Mesendoderm (in vitro differentiated cells): Measurements from ENCODE around the gene DISC1.

Source experiments
- DNase-seq: peaks from one replicate; pipeline ENCODE4 v3.0.0; 2013
- H2AK5ac ChIP-seq: 2 replicates; pipeline ENCODE4 v1.6.1; 2013; ENCODE audit warnings: low read length, inconsistent platforms
- H2BK120ac ChIP-seq: 2 replicates; pipeline ENCODE4 v1.6.1; 2013; ENCODE audit warnings: low read depth, mild to moderate bottlenecking, low read length, moderate library complexity, mixed read lengths
- H2BK15ac ChIP-seq: replicated peaks from 2 replicates; pipeline ENCODE4 v1.6.1; 2013; ENCODE audit warnings: low read depth, mild to moderate bottlenecking, moderate library complexity
- H2BK5ac ChIP-seq: 2 replicates; pipeline ENCODE4 v1.6.1; 2013; ENCODE audit warnings: low read length, inconsistent platforms
- H3K18ac ChIP-seq: 2 replicates; pipeline ENCODE4 v1.6.1; 2013; ENCODE audit warnings: mild to moderate bottlenecking, low read length, mixed read lengths
- H3K23ac ChIP-seq: one replicate; pipeline ENCODE4 v1.6.1; 2013; ENCODE audit warnings: low read length
- H3K27ac ChIP-seq: 2 replicates; pipeline ENCODE4 v1.5.1; 2013; ENCODE audit warnings: low read depth, mild to moderate bottlenecking, inconsistent platforms, low read length, moderate library complexity
- H3K27me3 ChIP-seq: 2 replicates; pipeline ENCODE4 v1.6.1; 2013; ENCODE audit warnings: low read length, control low read depth, mild to moderate bottlenecking, inconsistent platforms; ENCODE audit not compliant: insufficient read depth, poor library complexity
- H3K36me3 ChIP-seq: 2 replicates; pipeline ENCODE4 v1.6.1; 2013; ENCODE audit warnings: low read length, inconsistent platforms; ENCODE audit not compliant: control insufficient read depth, insufficient read depth
- H3K4ac ChIP-seq: one replicate; pipeline ENCODE4 v1.6.1; 2013; ENCODE audit warnings: low read depth, mild to moderate bottlenecking, low read length, moderate library complexity
- H3K4me1 ChIP-seq: 2 replicates; pipeline ENCODE4 v1.6.1; 2013; ENCODE audit warnings: low read depth, low read length, inconsistent platforms; ENCODE audit not compliant: control insufficient read depth
- H3K4me2 ChIP-seq: 2 replicates; pipeline ENCODE4 v1.6.1; 2013; ENCODE audit warnings: low read length
- H3K4me3 ChIP-seq: 2 replicates; pipeline ENCODE4 v1.5.1; 2013; ENCODE audit warnings: mild to moderate bottlenecking, low read length
- H3K56ac ChIP-seq: one replicate; pipeline ENCODE4 v1.6.1; 2013; ENCODE audit warnings: low read length
- H3K79me1 ChIP-seq: 2 replicates; pipeline ENCODE4 v1.6.1; 2013; ENCODE audit warnings: low read length, inconsistent platforms
- H3K79me2 ChIP-seq: 2 replicates; pipeline ENCODE4 v1.6.1; 2013; ENCODE audit warnings: mild to moderate bottlenecking, low read length; ENCODE audit not compliant: control insufficient read depth, insufficient read depth
- H3K9ac ChIP-seq: 2 replicates; pipeline ENCODE4 v1.6.1; 2013; ENCODE audit warnings: low read length, inconsistent platforms
- H4K5ac ChIP-seq: one replicate; pipeline ENCODE4 v1.6.1; 2013; ENCODE audit warnings: low read length
- H4K8ac ChIP-seq: one replicate; pipeline ENCODE4 v1.6.1; 2013; ENCODE audit warnings: low read depth, mild to moderate bottlenecking, control low read depth, low read length, moderate library complexity
- WGBS: extraction: QIAGEN DNeasy Blood & Tissue Kit; methylation state at CpG from one replicate; pipeline ENCODE4 v1.1.7; 2013; ENCODE audit warnings: low lambda C conversion rate, missing lambda C conversion rate; ENCODE audit not compliant: insufficient coverage; ENCODE audit errors: extremely low coverage; 5-methylcytosine and 5-hydroxymethylcytosine counted together

The DISC1 gene

DNA sequence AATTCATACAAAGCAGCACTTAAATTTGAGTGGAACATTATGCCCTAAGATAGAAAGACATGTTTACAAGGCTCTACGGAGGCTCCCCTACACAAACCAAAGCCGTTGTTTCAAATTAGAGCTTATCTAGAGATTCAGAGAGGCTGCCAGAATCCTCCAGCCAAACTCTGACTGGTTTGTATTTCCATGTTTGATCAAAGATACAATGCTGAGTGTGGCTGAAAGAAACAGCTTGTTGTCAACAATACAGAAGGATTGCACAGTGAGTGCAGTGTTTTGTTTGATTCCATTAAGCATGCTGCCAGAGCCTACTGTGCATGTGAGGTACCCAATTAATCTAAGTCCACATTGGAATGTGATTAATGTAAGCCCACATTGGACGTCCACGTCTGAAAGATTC, 402.7 kb downstream of the DISC1 start:
- Histone ChIP-seq H3K4me2 (no peak overlapping the region), H3K9ac (no peak overlapping the region), H3K18ac (no peak overlapping the region), H2BK5ac (no peak overlapping the region), H3K4ac (no peak overlapping the region), H3K23ac (no peak overlapping the region), H4K5ac (no peak overlapping the region), H3K4me3 (no peak overlapping the region), H3K27me3 (no peaks in the 10 kb centered on the region), H3K36me3 (no peaks in the 10 kb centered on the region), H2BK15ac (no peak overlapping the region), H2BK120ac (no peak overlapping the region), H3K56ac (no peak overlapping the region), H3K79me2 (no peaks in the 10 kb centered on the region), H3K79me1 (no peaks in the 10 kb centered on the region), H3K27ac (no peak overlapping the region), H3K4me1 (no peaks in the 10 kb centered on the region), H4K8ac (no peak overlapping the region), H2AK5ac (no peak overlapping the region)
- no CpG with 5 or more reads among the region's 4 CpGs for WGBS
- DNase-seq = no peak

- no peak overlapping the region for H4K5ac ChIP-seq
- no peak overlapping the region for H2BK120ac ChIP-seq
- no peak overlapping the region for H3K4ac ChIP-seq
- no peak overlapping the region for H3K18ac ChIP-seq
- no peak for DNase-seq
- H3K27me3 ChIP-seq = no peaks in the 10 kb centered on the region
- no peak overlapping the region for H3K27ac ChIP-seq
- H3K4me3 ChIP-seq = no peak overlapping the region
- no peak overlapping the region for H3K9ac ChIP-seq
- no peak overlapping the region for H3K23ac ChIP-seq
- H3K79me1 ChIP-seq = no peaks in the 10 kb centered on the region
- H3K36me3 ChIP-seq = no peaks in the 10 kb centered on the region
- H2BK5ac ChIP-seq = no peak overlapping the region
- H3K56ac ChIP-seq = no peak overlapping the region
- H3K79me2 ChIP-seq = no peaks in the 10 kb centered on the region
- H3K4me2 ChIP-seq = no peak overlapping the region
- no peak overlapping the region for H2AK5ac ChIP-seq
- H3K4me1 ChIP-seq = no peaks in the 10 kb centered on the region
- H4K8ac ChIP-seq = no peak overlapping the region
- H2BK15ac ChIP-seq = no peak overlapping the region
Measured at GRCh38 chr1:232031156-232031555, 404.6 kb downstream of the DISC1 start.

- peak; percentile 68 for DNase-seq
- no peaks in the 10 kb centered on the region for H3K79me1 ChIP-seq
- no CpG with 5 or more reads among the region's 4 CpGs for WGBS
- H3K79me2 ChIP-seq = no peaks in the 10 kb centered on the region
- H4K5ac ChIP-seq = no peak overlapping the region
- H2BK15ac ChIP-seq = no peak overlapping the region
- no peak overlapping the region for H4K8ac ChIP-seq
- H3K4me2 ChIP-seq = no peak overlapping the region
- H3K27ac ChIP-seq = no peak overlapping the region
- no peak overlapping the region for H2BK5ac ChIP-seq
- no peaks in the 10 kb centered on the region for H3K36me3 ChIP-seq
- no peak overlapping the region for H3K4ac ChIP-seq
- H3K9ac ChIP-seq = no peak overlapping the region
- H3K56ac ChIP-seq = no peak overlapping the region
- H3K4me1 ChIP-seq = no peaks in the 10 kb centered on the region
- no peak overlapping the region for H3K18ac ChIP-seq
- H3K4me3 ChIP-seq = no peak overlapping the region
- no peaks in the 10 kb centered on the region for H3K27me3 ChIP-seq
- no peak overlapping the region for H3K23ac ChIP-seq
- H2AK5ac ChIP-seq = no peak overlapping the region
- no peak overlapping the region for H2BK120ac ChIP-seq
Measured at GRCh38 chr1:232033285-232033684, 406.7 kb downstream of the DISC1 start.

DNA sequence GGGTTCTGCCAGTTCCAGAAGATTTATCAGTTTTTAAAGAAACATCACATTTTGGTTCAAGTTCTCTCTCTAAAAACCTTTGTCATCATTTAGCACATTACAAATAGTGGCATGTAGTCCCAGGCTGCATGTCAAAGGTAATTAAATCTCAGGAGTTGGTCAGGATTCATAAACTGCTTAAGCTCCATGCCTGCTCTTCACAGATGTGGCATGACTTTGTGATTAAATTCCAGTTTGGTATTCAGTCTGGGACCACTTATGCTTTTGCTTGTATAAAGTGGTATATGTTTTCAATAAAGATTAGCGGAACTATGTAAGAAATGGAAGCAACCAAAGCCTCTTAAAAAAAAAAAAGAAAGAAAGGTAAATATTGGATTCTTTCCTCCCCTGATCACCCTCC, 408.0 kb downstream of the DISC1 start:
- Histone ChIP-seq H3K9ac (no peak overlapping the region), H3K79me1 (no peaks in the 10 kb centered on the region), H2AK5ac (no peak overlapping the region), H3K36me3 (no peaks in the 10 kb centered on the region), H3K4ac (no peak overlapping the region), H3K4me1 (no peaks in the 10 kb centered on the region), H3K23ac (no peak overlapping the region), H3K27ac (no peak overlapping the region), H3K27me3 (no peaks in the 10 kb centered on the region), H3K4me2 (no peak overlapping the region), H3K4me3 (no peak overlapping the region), H2BK5ac (no peak overlapping the region), H3K18ac (no peak overlapping the region), H2BK120ac (no peak overlapping the region), H3K56ac (no peak overlapping the region), H3K79me2 (no peaks in the 10 kb centered on the region), H4K8ac (no peak overlapping the region), H2BK15ac (no peak overlapping the region), H4K5ac (no peak overlapping the region)
- DNase-seq = no peak
- no CpG with 5 or more reads among the region's 1 CpG for WGBS

DNA sequence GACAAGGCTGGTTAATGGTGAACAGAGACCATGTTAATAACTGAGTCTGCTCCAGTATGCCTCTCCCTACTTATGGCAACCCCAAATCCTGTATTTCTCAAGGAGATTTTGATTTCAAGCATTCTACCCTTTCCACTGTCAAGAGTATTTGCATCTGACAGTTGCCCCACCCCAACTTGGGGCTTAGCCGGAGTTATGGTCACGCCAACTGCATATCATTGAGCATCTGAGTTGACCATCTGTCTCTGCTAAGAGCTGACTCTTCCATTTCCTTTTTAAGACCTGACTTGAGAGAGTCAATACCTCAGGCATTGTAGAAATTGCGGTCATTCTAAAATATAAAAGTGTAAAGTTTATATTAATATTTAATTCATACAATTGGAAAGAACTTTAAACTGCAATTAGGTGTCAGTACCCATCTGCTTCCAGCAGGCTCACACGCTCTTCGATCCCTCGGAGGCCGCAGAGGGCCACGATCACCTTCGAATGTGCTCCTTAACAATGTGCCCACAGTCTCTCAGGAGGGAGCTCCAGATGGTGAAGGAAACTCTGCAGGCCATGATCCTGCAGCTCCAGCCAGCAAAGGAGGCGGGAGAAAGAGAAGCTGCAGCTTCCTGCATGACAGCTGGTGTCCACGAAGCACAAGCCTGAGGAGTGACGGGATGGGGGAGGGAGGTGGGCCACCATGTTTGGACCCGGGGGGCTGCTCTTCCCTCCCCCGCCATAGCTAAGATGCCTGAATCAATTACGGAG, 409.8 kb downstream of the DISC1 start:
- H3K9ac ChIP-seq = no peak overlapping the region
- H4K5ac ChIP-seq = no peak overlapping the region
- no peak overlapping the region for H2BK5ac ChIP-seq
- no peak overlapping the region for H3K23ac ChIP-seq
- no peak overlapping the region for H3K27ac ChIP-seq
- H3K4me3 ChIP-seq = no peak overlapping the region
- no peak overlapping the region for H3K4ac ChIP-seq
- no peak overlapping the region for H2AK5ac ChIP-seq
- peak; percentile 43 for DNase-seq
- no peaks in the 10 kb centered on the region for H3K36me3 ChIP-seq
- no peak overlapping the region for H3K4me2 ChIP-seq
- H2BK15ac ChIP-seq = no peak overlapping the region
- no peaks in the 10 kb centered on the region for H3K27me3 ChIP-seq
- H3K18ac ChIP-seq = no peak overlapping the region
- H2BK120ac ChIP-seq = no peak overlapping the region
- no peak overlapping the region for H3K56ac ChIP-seq
- H3K79me2 ChIP-seq = no peaks in the 10 kb centered on the region
- H3K4me1 ChIP-seq = no peaks in the 10 kb centered on the region
- H4K8ac ChIP-seq = no peak overlapping the region
- no peaks in the 10 kb centered on the region for H3K79me1 ChIP-seq
- WGBS = no CpG with 5 or more reads among the region's 15 CpGs

GRCh38 chr1:232037774-232038388, 411.3 kb downstream of the DISC1 start:
- no peaks in the 10 kb centered on the region for H3K27me3 ChIP-seq
- no peak overlapping the region for H2BK15ac ChIP-seq
- no peak overlapping the region for H3K9ac ChIP-seq
- no peak overlapping the region for H3K4ac ChIP-seq
- H3K4me1 ChIP-seq = no peaks in the 10 kb centered on the region
- no peaks in the 10 kb centered on the region for H3K36me3 ChIP-seq
- no peak overlapping the region for H3K18ac ChIP-seq
- no peak for DNase-seq
- H2AK5ac ChIP-seq = no peak overlapping the region
- no peak overlapping the region for H3K23ac ChIP-seq
- no peak overlapping the region for H4K8ac ChIP-seq
- no peak overlapping the region for H3K56ac ChIP-seq
- H3K4me2 ChIP-seq = no peak overlapping the region
- no peaks in the 10 kb centered on the region for H3K79me2 ChIP-seq
- H4K5ac ChIP-seq = no peak overlapping the region
- no peak overlapping the region for H2BK120ac ChIP-seq
- WGBS = no CpG with 5 or more reads among the region's 1 CpG
- H2BK5ac ChIP-seq = no peak overlapping the region
- no peak overlapping the region for H3K27ac ChIP-seq
- no peaks in the 10 kb centered on the region for H3K79me1 ChIP-seq
- H3K4me3 ChIP-seq = no peak overlapping the region
